DOHH2 (cell line): Measurements from ENCODE around the gene EEPD1.

ENCODE experiments used
- H3F3A ChIP-seq: fragments of 200-600 bp; sonication (generic), shearing (Covaris generic); 2 replicates; pipeline ENCODE4 v1.6.0; 2016; ENCODE audit warnings: antibody characterized with exemption, mild to moderate bottlenecking; ENCODE audit not compliant: control insufficient read depth, insufficient read depth
- H3K27ac ChIP-seq: fragments of 200-600 bp; sonication (generic); 2 replicates; pipeline ENCODE4 v1.5.1; 2014; ENCODE audit warnings: low read depth, mild to moderate bottlenecking, low read length, moderate library complexity
- H3K27me3 ChIP-seq: fragments of 200-600 bp; sonication (generic); 2 replicates; pipeline ENCODE4 v1.6.1; 2014; ENCODE audit warnings: mild to moderate bottlenecking, low read length, mixed read lengths; ENCODE audit not compliant: control insufficient read depth
- H3K36me3 ChIP-seq: fragments of 200-600 bp; sonication (generic); 2 replicates; pipeline ENCODE4 v1.6.1; 2014; ENCODE audit warnings: mild to moderate bottlenecking, low read length, moderate library complexity, mixed read lengths; ENCODE audit not compliant: control insufficient read depth
- H3K4me1 ChIP-seq: fragments of 200-600 bp; sonication (generic); 2 replicates; pipeline ENCODE4 v1.6.1; 2014; ENCODE audit warnings: mild to moderate bottlenecking, low read length, mixed read lengths; ENCODE audit not compliant: control insufficient read depth
- H3K4me2 ChIP-seq: fragments of 200-600 bp; sonication (generic); 2 replicates; pipeline ENCODE4 v1.6.0; 2014; ENCODE audit warnings: mild to moderate bottlenecking, low read length, moderate library complexity
- H3K4me3 ChIP-seq: fragments of 200-600 bp; sonication (generic); 2 replicates; pipeline ENCODE4 v1.5.1; 2014; ENCODE audit warnings: mild to moderate bottlenecking, low read length, mixed read lengths
- H3K79me2 ChIP-seq: fragments of 200-600 bp; sonication (generic); 2 replicates; pipeline ENCODE4 v1.6.1; 2014; ENCODE audit warnings: mild to moderate bottlenecking, low read length, mixed read lengths; ENCODE audit not compliant: control insufficient read depth
- H3K9me2 ChIP-seq: fragments of 200-600 bp; sonication (generic); replicated peaks from 2 replicates; pipeline ENCODE4 v1.6.1; 2014; ENCODE audit warnings: mild to moderate bottlenecking, low read length, mixed read lengths; ENCODE audit not compliant: control insufficient read depth
- H3K9me3 ChIP-seq: fragments of 200-600 bp; sonication (generic); 2 replicates; pipeline ENCODE4 v1.6.1; 2014; ENCODE audit warnings: antibody characterized with exemption, low read length, mixed read lengths; ENCODE audit not compliant: control insufficient read depth, insufficient read depth
- H4K20me1 ChIP-seq: fragments of 200-600 bp; sonication (generic); 2 replicates; pipeline ENCODE4 v1.6.0; 2014; ENCODE audit warnings: low read depth, mild to moderate bottlenecking, antibody characterized with exemption, low read length, moderate library complexity; ENCODE audit not compliant: control insufficient read depth, insufficient read depth
- CTCF ChIP-seq: fragments of 200-600 bp; sonication (generic); IDR thresholded peaks from one replicate; pipeline ENCODE4 v1.5.1; 2014; ENCODE audit warnings: antibody characterized with exemption, mild to moderate bottlenecking, low read depth, low read length; ENCODE audit not compliant: poor library complexity, severe bottlenecking
- EZH2phosphoT487 ChIP-seq: fragments of 200-600 bp; sonication (generic); IDR thresholded peaks from 2 replicates; pipeline ENCODE4 v1.6.1; 2017; ENCODE audit warnings: borderline replicate concordance, mild to moderate bottlenecking, antibody characterized with exemption, low read length, moderate library complexity, mixed read lengths

Gene EEPD1

DNA sequence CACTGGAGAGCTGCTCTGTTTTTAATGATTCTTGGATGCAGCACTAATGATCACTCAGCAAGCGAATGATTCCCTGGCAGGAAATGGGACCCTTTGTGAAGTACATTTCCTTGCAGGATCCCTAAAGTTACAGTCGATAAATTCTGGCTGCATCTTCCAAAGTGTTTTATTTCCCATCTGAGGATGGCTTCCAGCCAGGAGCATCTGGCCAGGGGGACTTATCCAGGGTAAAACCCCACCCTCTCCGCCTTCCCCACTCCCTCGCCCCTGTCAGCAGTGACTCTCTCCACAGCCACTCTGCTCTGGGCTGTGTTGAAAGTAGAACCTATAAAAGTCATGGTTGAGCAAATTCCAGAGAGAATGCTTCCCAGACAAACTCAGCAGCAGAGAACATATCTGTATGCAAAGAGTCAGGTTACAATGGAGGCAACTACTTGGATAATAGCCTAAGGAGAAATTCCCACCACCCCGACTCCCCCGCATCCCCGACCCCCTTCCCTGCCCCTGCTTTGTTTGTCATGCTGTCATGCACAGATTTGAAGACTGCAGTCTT is 125.6 kb downstream of the EEPD1 start:
- Histone ChIP-seq H3K27ac (0 out of 2 replicates have a peak overlapping the region, but pooled peaks have one; percentile 87), H3F3A (peaks cover 32% of the 10 kb centered on the region), H3K79me2 (peaks cover 81% of the 10 kb centered on the region), H3K4me3 (no peak overlapping the region), H3K9me3 (no peaks in the 10 kb centered on the region), H4K20me1 (no peaks in the 10 kb centered on the region), H3K4me2 (peak overlapping the region; percentile 19), H3K36me3 (peaks cover 22% of the 10 kb centered on the region), H3K9me2 (no peaks in the 10 kb centered on the region), H3K4me1 (peaks cover 88% of the 10 kb centered on the region), H3K27me3 (no peaks in the 10 kb centered on the region)
- no peak for TF ChIP-seq EZH2phosphoT487
- no peak for TF ChIP-seq CTCF

DNA sequence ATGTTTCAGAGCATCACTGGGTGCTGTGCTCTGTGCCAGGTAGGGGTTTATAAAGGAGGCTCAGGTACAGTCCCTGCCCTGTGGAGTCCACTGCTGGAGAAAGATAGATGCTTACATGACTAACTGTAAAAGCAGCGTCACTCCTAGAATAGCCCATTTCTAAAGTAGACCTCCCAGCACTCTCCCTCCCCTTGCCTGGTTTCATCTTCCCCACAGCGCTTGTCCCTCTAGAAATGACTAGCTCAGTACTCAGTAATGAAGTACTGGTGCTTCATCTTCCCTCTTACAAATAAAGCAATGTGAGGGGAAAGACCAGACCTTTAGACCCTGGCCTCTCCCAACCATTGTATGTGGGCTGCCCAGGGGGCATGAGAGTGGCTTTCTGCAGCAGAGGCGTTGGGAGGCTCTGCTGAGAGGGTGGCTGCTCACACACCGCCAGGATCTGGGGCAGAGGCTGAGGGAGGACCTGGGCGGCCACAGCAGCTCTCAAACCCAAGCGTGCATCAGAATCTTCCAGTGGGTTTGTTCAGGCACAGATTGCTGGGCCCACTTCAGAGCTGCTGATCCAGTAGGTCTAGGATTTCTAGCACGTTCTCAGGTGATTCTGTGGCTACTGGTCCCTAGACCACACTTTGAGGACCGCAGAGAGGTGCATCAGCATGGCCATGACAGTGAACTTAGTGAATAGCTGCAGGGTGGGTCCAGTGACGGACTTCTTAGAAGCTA is 126.3 kb downstream of the EEPD1 start:
- H3K36me3 ChIP-seq, result peaks cover 22% of the 10 kb centered on the region
- no peaks in the 10 kb centered on the region for H3K27me3 ChIP-seq
- TF ChIP-seq EZH2phosphoT487, result no peak
- TF ChIP-seq CTCF, result no peak
- peaks cover 91% of the 10 kb centered on the region for H3K4me1 ChIP-seq
- H3F3A ChIP-seq, result peaks cover 37% of the 10 kb centered on the region
- peak overlapping the region; percentile 83 for H3K4me2 ChIP-seq
- no peaks in the 10 kb centered on the region for H4K20me1 ChIP-seq
- no peaks in the 10 kb centered on the region for H3K9me3 ChIP-seq
- H3K27ac ChIP-seq, result peak overlapping the region; percentile 87
- H3K79me2 ChIP-seq, result peaks cover 76% of the 10 kb centered on the region
- H3K4me3 ChIP-seq, result no peak overlapping the region
- H3K9me2 ChIP-seq, result no peaks in the 10 kb centered on the region

DNA sequence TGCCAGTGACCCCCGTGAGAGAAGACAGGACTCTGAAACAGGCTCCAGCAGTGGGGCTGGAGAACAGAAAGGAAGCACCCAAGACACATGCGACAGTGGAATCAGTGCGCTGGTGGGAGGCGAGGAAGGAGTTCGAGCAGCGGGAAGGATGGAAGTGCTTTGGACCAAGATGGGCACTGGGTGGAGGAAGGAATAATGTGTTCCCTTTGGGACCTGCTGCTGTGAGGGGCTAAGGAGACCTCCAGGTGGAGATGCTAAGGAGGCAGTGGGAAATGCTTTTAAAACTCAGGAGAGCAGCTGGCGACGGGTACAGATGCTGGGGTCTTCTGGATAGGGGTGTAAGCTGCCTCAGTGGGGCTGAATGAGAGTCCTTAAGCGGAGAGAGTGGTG is 126.9 kb downstream of the EEPD1 start:
- H3K4me2 ChIP-seq, result peak overlapping the region; percentile 83
- no peaks in the 10 kb centered on the region for H3K9me3 ChIP-seq
- no peaks in the 10 kb centered on the region for H3K9me2 ChIP-seq
- H3K27ac ChIP-seq, result peak overlapping the region; percentile 87
- H3K4me1 ChIP-seq, result peaks cover 94% of the 10 kb centered on the region
- H3K27me3 ChIP-seq, result no peaks in the 10 kb centered on the region
- H4K20me1 ChIP-seq, result no peaks in the 10 kb centered on the region
- peaks cover 39% of the 10 kb centered on the region for H3F3A ChIP-seq
- peaks cover 71% of the 10 kb centered on the region for H3K79me2 ChIP-seq
- H3K36me3 ChIP-seq, result peaks cover 20% of the 10 kb centered on the region
- TF ChIP-seq EZH2phosphoT487, result no peak
- no peak for TF ChIP-seq CTCF
- peak overlapping the region; percentile 60 for H3K4me3 ChIP-seq
